Chondrocyte (in vitro differentiated cells): ENCODE measurements around the gene CTAGE1. TPM values are rescaled to one million over a fixed set of nuclear protein-coding genes. Genes with fewer than 3 reads are reported as not detected.
A peak's percentile ranks its signal among the peaks of the same experiment; 100 is the strongest.

Experiments used
- DNase-seq: peaks from one replicate; pipeline ENCODE4 v3.0.0; 2021; ENCODE audit warnings: mixed read lengths, low spot score
- H3K27ac Mint-ChIP-seq: one replicate; pipeline ENCODE4 v1.8.0; 2021; ENCODE audit warnings: mild to moderate bottlenecking, moderate library complexity, mixed read lengths; ENCODE audit not compliant: unreplicated experiment
- H3K27me3 Mint-ChIP-seq: 2 replicates; pipeline ENCODE4 v1.8.0; 2021; ENCODE audit warnings: low read depth, mixed read lengths
- H3K36me3 Mint-ChIP-seq: 2 replicates; pipeline ENCODE4 v1.8.0; 2021; ENCODE audit warnings: low read depth, mixed read lengths
- H3K4me1 Mint-ChIP-seq: 2 replicates; pipeline ENCODE4 v1.8.0; 2021; ENCODE audit warnings: low read depth, mild to moderate bottlenecking, mixed read lengths
- H3K4me3 Mint-ChIP-seq: one replicate; pipeline ENCODE4 v1.8.0; 2021; ENCODE audit warnings: mild to moderate bottlenecking, moderate library complexity, mixed read lengths; ENCODE audit not compliant: unreplicated experiment
- H3K9me3 Mint-ChIP-seq: 2 replicates; pipeline ENCODE4 v1.8.0; 2021; ENCODE audit warnings: low read depth, mixed read lengths
- long read RNA-seq: library from polyadenylated mRNA; stranded (forward); transcript quantifications from one replicate; pipeline ENCODE4 v2.0.0, GENCODE V29; 2021
- total RNA-seq: library from RNA; stranded (reverse); gene quantifications from 3 replicates; pipeline ENCODE4 v1.2.1, GENCODE V29; 2021
- TF ChIP-seq, protein P1 (sequence below): fragments of 200-600 bp; sonication (generic); IDR thresholded peaks from 2 replicates; pipeline ENCODE4 v1.5.0; 2021; ENCODE audit warnings: antibody characterized with exemption, mild to moderate bottlenecking, moderate library complexity

The CTAGE1 gene, protein sequence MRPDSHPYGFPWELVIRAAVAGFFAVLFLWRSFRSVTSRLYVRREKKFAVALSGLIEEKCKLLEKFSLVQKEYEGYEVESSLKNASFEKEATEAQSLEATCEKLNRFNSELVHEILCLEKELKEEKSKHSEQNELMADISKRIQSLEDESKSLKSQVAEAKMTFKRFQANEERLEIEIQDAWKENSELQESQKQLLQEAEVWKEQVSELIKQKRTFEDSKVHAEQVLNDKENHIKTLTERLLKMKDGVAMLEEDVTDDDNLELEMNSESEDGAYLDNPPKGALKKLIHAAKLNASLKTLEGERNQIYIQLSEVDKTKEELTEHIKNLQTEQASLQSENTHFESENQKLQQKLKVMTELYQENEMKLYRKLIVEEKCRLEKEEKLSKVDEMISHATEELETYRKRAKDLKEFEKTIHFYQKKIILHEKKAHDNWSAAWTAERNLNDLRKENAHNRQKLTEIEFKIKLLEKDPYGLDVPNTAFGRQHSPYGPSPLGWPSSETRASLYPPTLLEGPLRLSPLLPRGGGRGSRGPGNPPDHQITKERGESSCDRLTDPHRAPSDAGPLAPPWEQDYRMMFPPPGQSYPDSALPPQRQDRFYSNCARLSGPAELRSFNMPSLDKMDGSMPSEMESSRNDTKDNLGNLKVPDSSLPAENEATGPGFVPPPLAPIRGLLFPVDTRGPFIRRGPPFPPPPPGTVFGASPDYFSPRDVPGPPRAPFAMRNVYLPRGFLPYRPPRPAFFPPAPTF
- 0.12 to 0.13 TPM in 2 of 3 replicates, not detected in the other for total RNA-seq
- long read RNA-seq = 0 reads

DNA sequence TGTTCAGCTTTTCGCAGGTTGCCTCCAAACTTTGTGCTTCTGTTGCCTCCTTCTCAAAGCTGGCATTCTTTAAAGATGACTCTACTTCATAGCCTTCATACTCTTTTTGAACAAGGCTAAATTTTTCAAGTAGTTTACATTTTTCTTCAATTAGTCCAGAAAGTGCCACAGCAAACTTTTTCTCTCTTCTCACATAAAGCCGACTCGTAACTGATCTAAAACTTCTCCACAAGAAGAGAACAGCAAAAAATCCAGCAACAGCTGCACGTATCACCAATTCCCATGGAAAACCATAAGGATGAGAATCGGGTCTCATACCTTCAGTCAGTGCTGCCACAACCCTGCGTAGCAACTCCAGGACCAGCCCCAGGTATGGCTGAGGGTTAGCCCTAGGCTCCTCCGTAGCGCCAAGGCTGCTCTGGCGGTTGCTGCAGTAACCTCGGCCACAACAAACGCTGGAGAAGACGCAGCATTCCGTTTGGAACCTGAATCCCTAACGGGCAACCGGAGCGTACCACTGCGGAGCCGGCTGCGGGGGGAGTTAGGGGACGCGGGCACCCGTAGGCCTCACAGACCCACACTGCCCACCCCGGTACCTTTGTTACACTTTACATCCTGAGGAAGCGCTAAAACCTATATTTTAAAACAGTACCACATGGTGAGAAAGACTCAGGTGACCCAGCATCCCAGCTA, at the start of gene CTAGE1:
Gene CTAGE1, minus strand, starts transcription at position 420 of the 693 bp plus-strand sequence. Its CDS starts 104 bp downstream, at position 316.
- Mint-ChIP-seq H3K36me3 (no peaks in the 10 kb centered on the region), H3K4me1 (peaks cover 13% of the 10 kb centered on the region), H3K9me3 (peaks cover 2% of the 10 kb centered on the region), H3K27me3 (no peaks in the 10 kb centered on the region), H3K27ac (peak within 1 kb of the TSS; percentile 8), H3K4me3 (no peak within 1 kb of the TSS)
- TF ChIP-seq, protein P1, sequence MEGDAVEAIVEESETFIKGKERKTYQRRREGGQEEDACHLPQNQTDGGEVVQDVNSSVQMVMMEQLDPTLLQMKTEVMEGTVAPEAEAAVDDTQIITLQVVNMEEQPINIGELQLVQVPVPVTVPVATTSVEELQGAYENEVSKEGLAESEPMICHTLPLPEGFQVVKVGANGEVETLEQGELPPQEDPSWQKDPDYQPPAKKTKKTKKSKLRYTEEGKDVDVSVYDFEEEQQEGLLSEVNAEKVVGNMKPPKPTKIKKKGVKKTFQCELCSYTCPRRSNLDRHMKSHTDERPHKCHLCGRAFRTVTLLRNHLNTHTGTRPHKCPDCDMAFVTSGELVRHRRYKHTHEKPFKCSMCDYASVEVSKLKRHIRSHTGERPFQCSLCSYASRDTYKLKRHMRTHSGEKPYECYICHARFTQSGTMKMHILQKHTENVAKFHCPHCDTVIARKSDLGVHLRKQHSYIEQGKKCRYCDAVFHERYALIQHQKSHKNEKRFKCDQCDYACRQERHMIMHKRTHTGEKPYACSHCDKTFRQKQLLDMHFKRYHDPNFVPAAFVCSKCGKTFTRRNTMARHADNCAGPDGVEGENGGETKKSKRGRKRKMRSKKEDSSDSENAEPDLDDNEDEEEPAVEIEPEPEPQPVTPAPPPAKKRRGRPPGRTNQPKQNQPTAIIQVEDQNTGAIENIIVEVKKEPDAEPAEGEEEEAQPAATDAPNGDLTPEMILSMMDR = no peak
- DNase-seq = no peak

DNA sequence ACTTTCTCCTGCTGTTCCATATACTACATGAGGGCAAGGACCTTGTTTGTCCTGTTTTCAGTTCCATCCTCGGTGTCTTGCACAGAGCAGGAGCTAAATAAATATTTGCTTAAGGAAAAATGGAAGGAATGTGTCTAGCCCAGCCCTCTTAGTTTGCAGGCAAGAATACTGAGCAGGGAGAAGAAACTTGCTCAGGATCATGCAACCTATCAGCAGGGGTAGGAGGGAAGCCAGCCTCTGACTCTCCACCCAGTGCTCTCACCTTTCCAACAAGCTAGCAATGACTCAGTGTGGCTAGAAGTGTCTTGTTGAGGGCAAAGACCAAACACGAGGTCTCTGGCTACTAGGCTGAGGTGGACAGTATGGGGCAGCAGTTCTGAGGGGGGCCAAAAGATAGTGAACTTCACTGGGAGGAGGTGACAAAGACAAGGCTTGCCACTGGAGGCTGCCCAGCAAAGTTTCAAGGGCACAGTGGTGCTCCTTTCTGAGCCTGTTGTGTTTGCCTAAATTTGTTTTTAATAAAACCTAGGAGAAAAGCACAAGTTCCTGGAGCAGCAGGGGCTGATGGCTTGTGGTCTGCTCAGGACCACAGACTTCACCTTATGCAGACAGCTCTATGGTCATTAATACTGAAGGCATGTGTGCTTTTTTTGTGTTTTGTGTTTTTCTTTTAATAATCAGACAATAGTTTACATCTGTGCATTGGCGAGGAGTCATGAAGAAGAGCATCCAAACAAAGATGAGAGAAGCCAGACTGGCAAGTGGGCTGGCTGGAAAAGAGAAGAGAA, 49.1 kb upstream of the CTAGE1 start:
- Mint-ChIP-seq H3K4me3 (peak overlapping the region; percentile 45), H3K36me3 (peaks cover 2% of the 10 kb centered on the region), H3K27ac (peak overlapping the region; percentile 99), H3K4me1 (peaks cover 80% of the 10 kb centered on the region), H3K27me3 (no peaks in the 10 kb centered on the region), H3K9me3 (peaks cover 9% of the 10 kb centered on the region)
- DNase-seq = no peak
- TF ChIP-seq, protein P1 = no peak

DNA sequence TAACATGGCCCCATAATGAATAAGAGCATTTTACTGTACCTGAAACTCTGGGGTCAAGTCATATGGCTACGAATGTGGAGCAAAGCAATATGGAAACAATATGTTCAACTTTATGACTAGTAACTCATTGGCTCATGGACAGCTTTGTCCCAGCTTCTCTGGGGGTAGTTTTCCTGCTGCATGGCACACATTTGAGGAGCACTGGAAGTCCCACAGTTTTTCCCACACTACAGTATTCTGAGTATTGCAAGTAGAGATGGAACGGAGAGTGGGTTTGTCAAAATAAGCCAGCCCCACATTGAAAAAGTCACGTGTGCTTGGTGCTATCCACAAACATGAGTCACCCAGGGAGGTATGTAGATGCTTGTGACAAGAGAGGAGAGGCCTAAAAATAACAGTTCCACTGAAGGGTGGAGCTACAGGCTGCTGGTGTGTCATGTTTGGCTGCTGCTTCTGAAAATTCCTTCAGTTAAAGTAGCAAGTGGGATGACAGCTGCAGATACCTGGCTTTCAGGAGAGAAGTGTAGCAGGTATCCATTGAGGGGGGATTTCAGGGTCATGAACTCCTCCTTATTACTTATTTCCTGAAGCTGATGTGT, 48.2 kb upstream of the CTAGE1 start:
- Mint-ChIP-seq H3K36me3 (peaks cover 2% of the 10 kb centered on the region), H3K9me3 (peaks cover 9% of the 10 kb centered on the region), H3K27ac (peak overlapping the region; percentile 99), H3K4me1 (peaks cover 71% of the 10 kb centered on the region), H3K4me3 (no peak overlapping the region), H3K27me3 (no peaks in the 10 kb centered on the region)
- TF ChIP-seq, protein P1 = no peak
- no peak for DNase-seq

DNA sequence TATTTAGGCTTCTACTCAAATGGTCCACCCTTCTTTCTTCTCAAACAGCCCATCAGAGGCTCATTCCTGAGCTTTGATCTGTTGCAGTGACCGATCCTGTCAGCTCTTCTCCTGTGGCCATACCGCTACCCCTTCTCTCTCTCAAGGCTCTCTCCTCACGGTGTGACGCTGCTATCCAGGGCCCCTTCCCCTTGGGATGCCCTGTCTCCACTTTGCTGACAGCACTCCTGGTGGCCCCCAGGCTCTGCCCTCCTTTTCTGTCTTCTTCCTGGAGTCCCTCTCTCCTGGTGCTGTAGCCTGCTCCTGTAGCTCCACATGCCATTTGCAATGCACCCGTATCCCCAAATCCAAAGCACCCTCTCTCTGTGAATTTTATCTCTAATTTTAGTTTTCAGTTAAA, 45.4 kb upstream of the CTAGE1 start:
- peaks cover 5% of the 10 kb centered on the region for H3K9me3 Mint-ChIP-seq
- peak overlapping the region; percentile 3 for H3K27ac Mint-ChIP-seq

More for the DNA sequence above, 45.4 kb upstream of the CTAGE1 start:
- TF ChIP-seq, protein P1 = no peak
- Mint-ChIP-seq H3K36me3 (no peaks in the 10 kb centered on the region), H3K4me3 (no peak overlapping the region), H3K27me3 (no peaks in the 10 kb centered on the region), H3K4me1 (peaks cover 54% of the 10 kb centered on the region)
- no peak for DNase-seq
